ENCODE results near the gene ZNF787. TPM values are rescaled to one million over a fixed set of nuclear protein-coding genes. Genes with fewer than 3 reads are reported as not detected.
A peak's percentile ranks its signal among the peaks of the same experiment; 100 is the strongest.

The ZNF787 gene
- total and polyA plus RNA-seq, 2 of the 13 experiments (the other 11 are each of a cell fraction or from before 2014, with no cell fraction given), result 15.1 to 42.8 TPM

GRCh38 chr19:56121180-56122167, at the start of gene ZNF787 (continued):
- TF ChIP-seq ZBTB14 (CRISPR knock-in tag; IDR thresholded peaks at IDR 0.05) (no peak), PITX1 (CRISPR knock-in tag; IDR thresholded peaks at IDR 0.05) (0 out of 2 replicates have a peak, but pooled peaks have one; percentile 19), SCMH1 (CRISPR knock-in tag; IDR thresholded peaks at IDR 0.05; ENCODE audit: borderline replicate concordance) (no peak), RBM22 (optimal IDR thresholded peaks at IDR 0.05; ENCODE audit: low read length) (no peak), ZFP90 (CRISPR knock-in tag; IDR thresholded peaks at IDR 0.05; ENCODE audit: borderline replicate concordance) (no peak; the same call in 1 of the 2 replicates), ZNF547 (CRISPR knock-in tag; IDR thresholded peaks at IDR 0.05) (no peak), MLX (CRISPR knock-in tag; IDR thresholded peaks at IDR 0.05) (no peak), SRSF4 (IDR thresholded peaks at IDR 0.05; ENCODE audit: low read depth, low read length, poor library complexity, severe bottlenecking) (no peak), USF2 (IDR thresholded peaks at IDR 0.05; ENCODE audit: low read depth, low read length) (no peak), USF2 (CRISPR knock-in tag; IDR thresholded peaks at IDR 0.05; ENCODE audit: borderline replicate concordance) (no peak), RBAK (CRISPR knock-in tag; IDR thresholded peaks at IDR 0.05) (no peak), DPF2 (CRISPR knock-in tag; IDR thresholded peaks at IDR 0.05; ENCODE audit: borderline replicate concordance, low read depth) (no peak; the same call in 1 of the 2 replicates), SPEN (CRISPR knock-in tag; IDR thresholded peaks at IDR 0.05; ENCODE audit: low read depth) (no peak; the same call in none of the 2 replicates), ZNF251 (CRISPR knock-in tag; IDR thresholded peaks at IDR 0.05) (no peak), ZNF652 (CRISPR knock-in tag; IDR thresholded peaks at IDR 0.05; ENCODE audit: borderline replicate concordance, low read depth) (peak; percentile 98), ZFP91 (CRISPR knock-in tag; IDR thresholded peaks at IDR 0.05; ENCODE audit: borderline replicate concordance) (peak; percentile 46; the same call in 1 of the 2 replicates), IRF1 (CRISPR knock-in tag; IDR thresholded peaks at IDR 0.05; ENCODE audit: low read depth) (no peak), RFX5 (IDR thresholded peaks at IDR 0.05; ENCODE audit: low read depth, low read length) (no peak), ZKSCAN5 (CRISPR knock-in tag; IDR thresholded peaks at IDR 0.05) (no peak), HES4 (CRISPR knock-in tag; IDR thresholded peaks at IDR 0.05; ENCODE audit: borderline replicate concordance) (no peak), NFKB2 (CRISPR knock-in tag; IDR thresholded peaks at IDR 0.05; ENCODE audit: borderline replicate concordance) (no peak; the same call in 1 of the 2 replicates), ZNF543 (CRISPR knock-in tag; IDR thresholded peaks at IDR 0.05) (peak; percentile 88; the same call in 1 of the 2 replicates), NR3C1 (CRISPR knock-in tag; IDR thresholded peaks at IDR 0.05) (no peak)

Measured in HepG2 (cell line).